Body of pancreas (tissue), 4 donors: Measurements from ENCODE around the gene OST4. TPM values are rescaled to one million over a fixed set of nuclear protein-coding genes. Genes with fewer than 3 reads are reported as not detected.
A peak's percentile ranks its signal among the peaks of the same experiment; 100 is the strongest.

Experiments used
- ATAC-seq: fragments of 150-250 bp; one replicate; pipeline ENCODE4 v1.9.1; 2016
- DNase-seq, 4 donors: peaks; one replicate each; pipeline ENCODE4 v3.0.0-alpha.2; 2019
- H3K27ac ChIP-seq, 4 donors: fragments of 200-600 bp; sonication (generic); 1 replicate in 3 of 4; 2 replicates in 1 of 4; pipeline versions ENCODE4 v1.5.1 to v1.6.1; 2016 to 2019; ENCODE audit warnings: mild to moderate bottlenecking in 1 of 4, mixed read lengths in 1 of 4, moderate library complexity in 1 of 4
- H3K27me3 ChIP-seq, 2 donors: fragments of 200-600 bp; sonication (generic); one replicate each; pipeline ENCODE4 v1.6.0; 2016; ENCODE audit warnings: mild to moderate bottlenecking in 1 of 2
- H3K36me3 ChIP-seq, 2 donors: fragments of 200-600 bp; sonication (generic); replicated peaks in 1 of 2; 2 replicates each; pipeline ENCODE4 v1.5.1; 2016; ENCODE audit warnings: low read depth in 2 of 2; ENCODE audit not compliant: insufficient read depth in 1 of 2
- H3K4me1 ChIP-seq: fragments of 200-600 bp; sonication (generic); one replicate; pipeline ENCODE4 v1.6.0; 2016
- H3K4me3 ChIP-seq, 2 donors: fragments of 200-600 bp; sonication (generic); 1 replicate in 1 of 2; 2 replicates in 1 of 2; pipeline ENCODE4 v1.5.1; 2016 to 2019
- H3K9me3 ChIP-seq, 3 donors: fragments of 200-600 bp; sonication (generic); 1 replicate in 2 of 3; 2 replicates in 1 of 3; pipeline ENCODE4 v1.5.1; 2016
- POLR2A ChIP-seq, 3 donors: fragments of 450-650 bp; IDR thresholded peaks; one replicate each; pipeline ENCODE4 v1.6.1; 2016; ENCODE audit warnings: antibody characterized with exemption in 3 of 3, mild to moderate bottlenecking in 2 of 3
- WGBS, 2 donors: methylation state at CpG; one replicate each; pipeline ENCODE4 v1.1.5; 2017; 5-methylcytosine and 5-hydroxymethylcytosine counted together
- intact Hi-C: fragments of 100-400 bp; cut with DNase I; formaldehyde crosslinking; loops from one replicate; pipeline ENCODE4 v1.15.1; 2023
- total RNA-seq, 2 donors: library from RNA; depleted of rRNA; stranded (reverse); fragments of >200 nt; gene quantifications; one replicate each; pipeline ENCODE4 v1.1.0, GENCODE V29; 2016
- TF ChIP-seq, protein P1 (sequence below), 7 experiments: fragments of 450-650 bp in 4 of 7; fragments of 200-600 bp in 3 of 7; sonication (generic) in 3 of 7; IDR thresholded peaks; one replicate each; pipeline ENCODE4 v1.5.1; 2016 to 2019; ENCODE audit warnings: antibody characterized with exemption in 7 of 7

The OST4 gene
- total RNA-seq, 2 donors from 2014 or later: 103 to 129 TPM

DNA sequence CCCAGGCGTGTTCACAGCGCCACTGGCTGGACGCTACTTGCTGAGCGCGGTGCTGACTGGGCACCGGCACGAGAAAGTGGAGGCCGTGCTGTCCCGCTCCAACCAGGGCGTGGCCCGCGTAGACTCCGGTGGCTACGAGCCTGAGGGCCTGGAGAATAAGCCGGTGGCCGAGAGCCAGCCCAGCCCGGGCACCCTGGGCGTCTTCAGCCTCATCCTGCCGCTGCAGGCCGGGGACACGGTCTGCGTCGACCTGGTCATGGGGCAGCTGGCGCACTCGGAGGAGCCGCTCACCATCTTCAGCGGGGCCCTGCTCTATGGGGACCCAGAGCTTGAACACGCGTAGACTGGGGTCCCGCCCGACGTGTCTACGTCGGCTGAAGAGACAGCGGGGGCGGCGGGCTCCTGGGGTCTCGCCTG lies 14.2 kb upstream of the OST4 start:
- peak in 2 of 3 donors; percentile 10 to 27 for TF ChIP-seq POLR2A (IDR thresholded peaks at IDR 0.05)
- TF ChIP-seq, protein P1, sequence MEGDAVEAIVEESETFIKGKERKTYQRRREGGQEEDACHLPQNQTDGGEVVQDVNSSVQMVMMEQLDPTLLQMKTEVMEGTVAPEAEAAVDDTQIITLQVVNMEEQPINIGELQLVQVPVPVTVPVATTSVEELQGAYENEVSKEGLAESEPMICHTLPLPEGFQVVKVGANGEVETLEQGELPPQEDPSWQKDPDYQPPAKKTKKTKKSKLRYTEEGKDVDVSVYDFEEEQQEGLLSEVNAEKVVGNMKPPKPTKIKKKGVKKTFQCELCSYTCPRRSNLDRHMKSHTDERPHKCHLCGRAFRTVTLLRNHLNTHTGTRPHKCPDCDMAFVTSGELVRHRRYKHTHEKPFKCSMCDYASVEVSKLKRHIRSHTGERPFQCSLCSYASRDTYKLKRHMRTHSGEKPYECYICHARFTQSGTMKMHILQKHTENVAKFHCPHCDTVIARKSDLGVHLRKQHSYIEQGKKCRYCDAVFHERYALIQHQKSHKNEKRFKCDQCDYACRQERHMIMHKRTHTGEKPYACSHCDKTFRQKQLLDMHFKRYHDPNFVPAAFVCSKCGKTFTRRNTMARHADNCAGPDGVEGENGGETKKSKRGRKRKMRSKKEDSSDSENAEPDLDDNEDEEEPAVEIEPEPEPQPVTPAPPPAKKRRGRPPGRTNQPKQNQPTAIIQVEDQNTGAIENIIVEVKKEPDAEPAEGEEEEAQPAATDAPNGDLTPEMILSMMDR (IDR thresholded peaks at IDR 0.05): peak in 4 of 7 experiments; percentile 5 to 49 (median 24)
- DNase-seq (peak; percentile 70 to 81 (median 78)), ATAC-seq (peak; percentile 51)
- Histone ChIP-seq H3K4me3 (peak overlapping the region; percentile 55 to 74), H3K4me1 (peaks cover 38% of the 10 kb centered on the region), H3K36me3 (no peaks in the 10 kb centered on the region), H3K27me3 (no peaks in the 10 kb centered on the region), H3K9me3 (no peaks in the 10 kb centered on the region), H3K27ac (peak overlapping the region; percentile 76 to 96 (median 86))
- WGBS, 2 donors: 1 to 2% methylated on average over 10 to 38 of the region's 38 CpGs
- intact Hi-C loops: no loop called here

- intact Hi-C loops: no loop called here
- Histone ChIP-seq H3K4me3 (peak overlapping the region in 1 of 2 donors; percentile 74), H3K27ac (peak overlapping the region; percentile 76 to 96 (median 86)), H3K27me3 (no peaks in the 10 kb centered on the region), H3K36me3 (no peaks in the 10 kb centered on the region), H3K4me1 (peaks cover 39% of the 10 kb centered on the region), H3K9me3 (no peaks in the 10 kb centered on the region)
- ATAC-seq (no peak), DNase-seq (no peak)
- no peak for TF ChIP-seq POLR2A (IDR thresholded peaks at IDR 0.05)
- TF ChIP-seq, protein P1 (IDR thresholded peaks at IDR 0.05): peak in 2 of 7 experiments; percentile 22 to 37
- WGBS, 2 donors: 50 to 63% methylated on average over 8 to 10 of the region's 10 CpGs
Measured at GRCh38 chr2:27085062-27085672, 13.7 kb upstream of the OST4 start.

GRCh38 chr2:27084297-27085061 lies 13.0 kb upstream of the OST4 start:
- Histone ChIP-seq H3K27ac (no peak overlapping the region), H3K9me3 (no peaks in the 10 kb centered on the region), H3K4me3 (no peak overlapping the region), H3K4me1 (peaks cover 39% of the 10 kb centered on the region), H3K27me3 (no peaks in the 10 kb centered on the region), H3K36me3 (no peaks in the 10 kb centered on the region)
- intact Hi-C loops: no loop called here
- DNase-seq: no peak
- TF ChIP-seq POLR2A (IDR thresholded peaks at IDR 0.05): no peak
- TF ChIP-seq, protein P1 (IDR thresholded peaks at IDR 0.05): no peak
- no peak for ATAC-seq
- WGBS, 2 donors: 66% methylated on average over 5 to 6 of the region's 6 CpGs

DNA sequence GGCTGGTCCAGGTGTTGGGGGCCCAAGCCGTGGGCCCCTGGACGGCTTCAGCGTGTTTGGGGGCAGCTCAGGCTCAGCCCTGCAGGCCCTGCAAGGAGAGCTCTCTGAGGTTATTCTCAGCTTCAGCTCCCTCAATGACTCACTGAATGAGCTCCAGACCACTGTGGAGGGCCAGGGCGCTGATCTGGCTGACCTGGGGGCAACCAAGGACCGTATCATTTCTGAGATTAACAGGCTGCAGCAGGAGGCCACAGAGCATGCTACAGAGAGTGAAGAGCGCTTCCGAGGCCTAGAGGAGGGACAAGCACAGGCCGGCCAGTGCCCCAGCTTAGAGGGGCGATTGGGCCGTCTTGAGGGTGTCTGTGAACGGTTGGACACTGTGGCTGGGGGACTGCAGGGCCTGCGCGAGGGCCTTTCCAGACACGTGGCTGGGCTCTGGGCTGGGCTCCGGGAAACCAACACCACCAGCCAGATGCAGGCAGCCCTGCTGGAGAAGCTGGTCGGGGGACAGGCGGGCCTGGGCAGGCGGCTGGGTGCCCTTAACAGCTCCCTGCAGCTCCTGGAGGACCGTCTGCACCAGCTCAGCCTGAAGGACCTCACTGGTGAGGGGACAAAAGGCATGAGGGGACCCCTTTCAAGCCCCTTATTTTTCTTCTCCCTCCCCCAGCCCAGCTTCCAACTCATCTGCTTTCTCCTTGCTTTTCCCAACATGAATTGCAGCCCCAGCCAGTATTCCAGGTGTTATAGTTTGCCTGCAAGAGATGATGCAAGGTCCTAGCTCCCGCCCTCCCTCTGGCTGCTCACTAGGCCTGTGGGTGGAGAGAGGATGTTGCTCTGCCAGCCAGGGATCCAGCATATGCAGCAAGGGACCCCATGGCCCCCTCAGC lies 12.2 kb upstream of the OST4 start:
- H3K4me1 ChIP-seq: peaks cover 39% of the 10 kb centered on the region
- no peak for ATAC-seq
- H3K27ac ChIP-seq: no peak overlapping the region
- WGBS, 2 donors: 79 to 80% methylated on average over 8 to 20 of the region's 20 CpGs
- H3K4me3 ChIP-seq: no peak overlapping the region
- intact Hi-C loops: no loop called here
- H3K36me3 ChIP-seq: no peaks in the 10 kb centered on the region
- H3K27me3 ChIP-seq: no peaks in the 10 kb centered on the region
- TF ChIP-seq, protein P1 (IDR thresholded peaks at IDR 0.05): no peak
- no peak for TF ChIP-seq POLR2A (IDR thresholded peaks at IDR 0.05)
- DNase-seq: no peak
- H3K9me3 ChIP-seq: no peaks in the 10 kb centered on the region
